ENCODE measurements around the gene PPT2.
"Not testable (repeated sequence)": the region's sequence is repeated elsewhere in the genome, so short reads cannot be mapped to it uniquely, and the experiment has no call there.

PPT2 gene

GRCh38 chr6:32139590-32139989 is 14.4 kb upstream of the PPT2 start:
- Histone ChIP-seq H3K27ac (no peak overlapping the region), H3K79me2 (ENCODE audit: insufficient read depth, low read depth) (no peaks in the 10 kb centered on the region), H4K20me1 (ENCODE audit: insufficient read depth) (no peaks in the 10 kb centered on the region), H3K4me3 (IDR thresholded peaks at IDR 0.05; ENCODE audit: insufficient read depth, low read depth, low read length) (no peak overlapping the region), H2AFZ (ENCODE audit: low read depth) (no peak overlapping the region), H3K9ac (no peak overlapping the region), H3K36me3 (ENCODE audit: insufficient read depth) (no peaks in the 10 kb centered on the region), H3K27me3 (ENCODE audit: insufficient read depth, low read depth) (no peaks in the 10 kb centered on the region), H3K4me2 (no peak overlapping the region), H3K4me1 (ENCODE audit: low read depth, poor library complexity, severe bottlenecking) (no peaks in the 10 kb centered on the region)
- TF ChIP-seq CTCF (conservative IDR thresholded peaks at IDR 0.05; ENCODE audit: low read depth, low read length) = no peak

DNA sequence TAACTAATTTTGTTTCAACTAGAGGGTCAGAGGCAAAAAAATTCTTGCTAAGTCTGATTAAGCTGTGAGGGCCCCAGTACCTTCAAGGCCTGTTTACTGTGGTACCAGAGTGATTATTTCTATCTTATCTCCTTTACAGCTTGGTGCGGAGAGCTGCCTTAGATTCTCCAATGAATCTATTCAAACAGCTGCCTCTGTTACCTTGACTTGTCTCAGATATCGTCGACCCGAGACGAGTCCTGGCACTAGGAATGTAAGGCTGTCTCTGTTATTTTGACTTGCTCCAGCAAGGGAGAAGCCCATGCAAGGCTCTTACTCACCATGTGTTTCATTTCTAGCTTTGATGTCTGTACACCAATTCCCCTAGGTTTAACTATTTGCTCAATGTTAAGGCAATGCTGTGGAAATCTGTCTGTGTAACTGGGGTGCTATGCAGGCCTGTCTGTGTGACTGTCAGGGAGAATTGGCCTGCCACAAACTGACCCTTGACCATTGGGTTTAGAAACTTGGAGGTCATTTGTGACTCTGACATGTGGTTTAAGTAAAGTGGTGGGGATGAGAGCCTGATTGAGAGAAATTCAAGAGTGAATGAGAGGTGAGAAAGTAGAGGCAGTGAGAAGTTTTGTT is 13.4 kb upstream of the PPT2 start:
- no peaks in the 10 kb centered on the region for H3K4me1 ChIP-seq (ENCODE audit: low read depth, poor library complexity, severe bottlenecking)
- H4K20me1 ChIP-seq (ENCODE audit: insufficient read depth) = no peaks in the 10 kb centered on the region
- H3K9ac ChIP-seq = no peak overlapping the region
- no peak for TF ChIP-seq CTCF (conservative IDR thresholded peaks at IDR 0.05; ENCODE audit: low read depth, low read length)
- no peaks in the 10 kb centered on the region for H3K79me2 ChIP-seq (ENCODE audit: insufficient read depth, low read depth)
- H3K27me3 ChIP-seq (ENCODE audit: insufficient read depth, low read depth) = no peaks in the 10 kb centered on the region
- no peak overlapping the region for H2AFZ ChIP-seq (ENCODE audit: low read depth)
- H3K27ac ChIP-seq = no peak overlapping the region
- no peaks in the 10 kb centered on the region for H3K36me3 ChIP-seq (ENCODE audit: insufficient read depth)
- H3K4me2 ChIP-seq = no peak overlapping the region
- H3K4me3 ChIP-seq (IDR thresholded peaks at IDR 0.05; ENCODE audit: insufficient read depth, low read depth, low read length) = no peak overlapping the region

GRCh38 chr6:32144238-32144637 is 9.7 kb upstream of the PPT2 start:
- H3K27me3 ChIP-seq (ENCODE audit: insufficient read depth, low read depth); H2AFZ ChIP-seq (ENCODE audit: low read depth): not testable (repeated sequence)

GRCh38 chr6:32146287-32146686 is 7.7 kb upstream of the PPT2 start:
- Histone ChIP-seq H3K27ac (no peak overlapping the region), H2AFZ (ENCODE audit: low read depth) (no peak overlapping the region), H3K4me3 (IDR thresholded peaks at IDR 0.05; ENCODE audit: insufficient read depth, low read depth, low read length) (no peak overlapping the region), H3K4me1 (ENCODE audit: low read depth, poor library complexity, severe bottlenecking) (no peaks in the 10 kb centered on the region), H3K27me3 (ENCODE audit: insufficient read depth, low read depth) (no peaks in the 10 kb centered on the region), H3K4me2 (no peak overlapping the region), H4K20me1 (ENCODE audit: insufficient read depth) (no peaks in the 10 kb centered on the region), H3K36me3 (ENCODE audit: insufficient read depth) (no peaks in the 10 kb centered on the region), H3K79me2 (ENCODE audit: insufficient read depth, low read depth) (no peaks in the 10 kb centered on the region), H3K9ac (no peak overlapping the region)
- no peak for TF ChIP-seq CTCF (conservative IDR thresholded peaks at IDR 0.05; ENCODE audit: low read depth, low read length)

More at GRCh38 chr6:32144238-32144637, 9.7 kb upstream of the PPT2 start:
- H4K20me1 ChIP-seq (ENCODE audit: insufficient read depth); H3K4me2 ChIP-seq; H3K4me1 ChIP-seq (ENCODE audit: low read depth, poor library complexity, severe bottlenecking); H3K4me3 ChIP-seq (IDR thresholded peaks at IDR 0.05; ENCODE audit: insufficient read depth, low read depth, low read length); H3K79me2 ChIP-seq (ENCODE audit: insufficient read depth, low read depth); H3K36me3 ChIP-seq (ENCODE audit: insufficient read depth); H3K9ac ChIP-seq; H3K27ac ChIP-seq: not testable (repeated sequence)

GRCh38 chr6:32146687-32147086 is 7.3 kb upstream of the PPT2 start:
- Histone ChIP-seq H2AFZ (ENCODE audit: low read depth) (no peak overlapping the region), H3K27ac (no peak overlapping the region), H3K4me2 (no peak overlapping the region), H3K4me1 (ENCODE audit: low read depth, poor library complexity, severe bottlenecking) (no peaks in the 10 kb centered on the region), H4K20me1 (ENCODE audit: insufficient read depth) (no peaks in the 10 kb centered on the region), H3K4me3 (IDR thresholded peaks at IDR 0.05; ENCODE audit: insufficient read depth, low read depth, low read length) (no peak overlapping the region), H3K9ac (no peak overlapping the region), H3K36me3 (ENCODE audit: insufficient read depth) (no peaks in the 10 kb centered on the region), H3K79me2 (ENCODE audit: insufficient read depth, low read depth) (no peaks in the 10 kb centered on the region), H3K27me3 (ENCODE audit: insufficient read depth, low read depth) (no peaks in the 10 kb centered on the region)
- no peak for TF ChIP-seq CTCF (conservative IDR thresholded peaks at IDR 0.05; ENCODE audit: low read depth, low read length)

Measured in KMS-11 (cell line).